NCI-H2171 treated with DMSO at 0.1 percent for 48 hours (cell line): Measurements from ENCODE around the gene AP3S2.
"Not testable (repeated sequence)": the region's sequence is repeated elsewhere in the genome, so short reads cannot be mapped to it uniquely, and the experiment has no call there.

Experiments used
- DNase-seq: peaks from one replicate; lab custom pipeline; 2025; lab: John Stamatoyannopoulos, UW

AP3S2 gene

GRCh38 chr15:89799918-89800498 is 93.8 kb downstream of the AP3S2 start:
- DNase-seq: no peak

DNA sequence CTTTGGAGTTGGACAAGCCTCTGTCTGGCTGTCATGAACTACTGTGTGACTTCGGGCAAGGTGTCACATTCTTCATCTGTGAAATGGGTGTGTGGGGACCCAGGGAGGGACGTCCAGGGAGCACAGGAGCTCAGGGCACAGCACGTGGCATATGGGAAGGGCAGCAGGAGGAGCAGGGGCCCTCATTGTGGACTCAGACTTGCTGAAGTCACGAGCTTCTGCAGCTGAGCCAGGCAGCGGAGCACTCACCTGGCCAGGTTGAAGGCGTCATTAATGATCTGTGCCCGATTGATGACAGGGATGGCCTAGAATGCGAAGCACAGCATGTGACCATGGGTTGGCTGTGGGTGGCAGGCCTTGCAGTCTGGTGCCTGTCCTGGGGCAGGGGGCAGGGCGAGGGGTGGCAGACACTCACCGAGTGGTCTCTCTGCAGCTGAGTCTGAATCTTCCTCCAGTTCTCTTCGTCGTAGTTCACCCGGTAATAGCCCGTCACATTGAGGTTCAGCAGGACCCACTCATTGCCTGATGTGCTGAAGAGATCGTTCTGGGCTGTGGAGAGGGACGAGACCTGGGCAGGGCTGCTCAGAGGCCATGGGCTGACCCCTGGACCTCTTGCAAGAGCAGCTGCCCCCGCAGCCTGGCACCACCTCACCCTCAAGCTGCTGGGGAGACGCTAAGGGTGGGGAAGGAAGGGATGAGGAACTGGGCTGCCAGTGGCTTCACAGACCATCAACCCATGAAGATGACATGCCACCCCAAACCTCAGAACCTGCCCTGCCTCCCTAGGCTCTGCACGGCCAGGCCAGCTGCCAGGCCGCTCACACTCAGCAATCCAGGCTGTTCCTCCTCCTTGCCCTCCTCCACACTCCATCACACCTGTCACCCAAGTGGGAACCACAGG is 94.5 kb downstream of the AP3S2 start:
- no peak for DNase-seq

DNA sequence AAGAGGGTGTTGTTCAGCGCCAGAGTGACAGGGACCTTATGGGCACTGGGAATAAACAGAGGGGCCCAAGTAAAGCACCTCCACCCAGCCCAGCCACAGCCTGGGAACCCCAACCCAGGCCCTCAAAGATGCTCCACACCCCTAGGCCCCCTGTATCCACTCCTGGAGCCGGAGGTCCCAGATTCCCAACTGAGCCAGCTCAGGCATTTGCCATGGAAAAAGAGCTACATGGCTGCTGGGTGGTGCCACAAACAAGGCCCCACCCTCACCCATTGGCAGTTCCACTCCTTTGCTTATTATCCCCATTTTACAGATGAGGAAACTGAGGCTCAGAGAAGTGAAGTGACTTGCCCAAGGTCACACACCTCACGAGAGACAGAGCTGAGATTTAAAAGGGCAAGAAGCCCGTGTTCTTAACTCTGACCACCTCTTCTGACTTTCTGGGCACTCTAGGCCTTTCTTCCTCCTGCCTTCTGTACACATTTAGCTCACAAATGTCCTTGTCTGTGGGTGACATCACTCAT is 96.1 kb downstream of the AP3S2 start:
- DNase-seq: no peak

GRCh38 chr15:89795996-89796395 is 97.8 kb downstream of the AP3S2 start:
- DNase-seq: no peak

DNA sequence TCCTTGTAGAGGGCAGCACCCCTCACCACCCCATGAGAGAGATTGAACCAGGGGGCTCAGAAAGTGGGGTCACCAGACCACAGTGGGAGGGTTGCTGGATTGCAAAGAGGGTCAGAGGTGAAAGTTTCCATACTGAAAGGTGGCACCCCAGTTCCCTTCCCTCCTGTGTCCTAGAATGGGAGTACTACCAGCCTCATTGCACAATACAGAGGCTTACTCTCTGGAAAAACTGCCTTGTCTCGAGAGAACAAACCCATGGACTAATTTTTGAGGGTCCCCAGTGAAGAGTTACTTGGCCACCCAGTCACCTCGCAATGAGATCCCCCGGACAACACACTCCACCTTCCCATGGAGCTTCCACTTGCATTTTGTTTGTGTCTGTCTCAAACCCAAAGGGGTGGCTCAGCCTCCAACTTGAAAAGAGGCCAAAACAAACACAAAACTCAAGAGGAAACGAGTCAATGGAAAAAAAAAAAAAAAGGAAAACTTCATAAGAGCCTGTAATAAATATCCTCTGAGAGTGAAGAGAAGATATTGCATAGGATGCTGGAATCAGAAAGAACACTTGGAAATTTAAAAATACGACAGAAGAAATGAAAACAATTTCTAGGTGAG is 99.1 kb downstream of the AP3S2 start:
- no peak for DNase-seq

- DNase-seq: no peak
Measured at GRCh38 chr15:89792106-89792805, 101.5 kb downstream of the AP3S2 start.

DNA sequence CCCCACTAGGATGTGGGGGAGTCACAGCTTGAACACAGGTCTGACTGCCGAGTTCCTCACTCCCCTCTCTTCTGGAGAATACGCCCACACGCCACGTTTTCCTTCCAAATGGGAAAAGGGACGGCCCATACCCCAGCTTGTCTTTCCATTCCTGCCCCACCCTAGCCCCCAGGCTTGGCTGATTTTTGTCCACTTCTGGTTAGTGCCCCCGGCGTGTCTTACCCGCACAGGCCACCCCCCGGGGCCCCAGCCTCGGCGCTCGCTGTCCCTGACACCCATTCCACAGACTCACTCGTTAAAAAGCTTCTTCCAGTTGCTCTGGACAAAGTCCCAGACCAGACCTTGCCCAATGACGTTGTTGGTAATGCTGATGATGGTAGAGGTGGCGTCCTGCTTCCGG is 103.1 kb downstream of the AP3S2 start:
- no peak for DNase-seq

- no peak for DNase-seq
Measured at GRCh38 chr15:89790206-89790605, 103.6 kb downstream of the AP3S2 start.

DNA sequence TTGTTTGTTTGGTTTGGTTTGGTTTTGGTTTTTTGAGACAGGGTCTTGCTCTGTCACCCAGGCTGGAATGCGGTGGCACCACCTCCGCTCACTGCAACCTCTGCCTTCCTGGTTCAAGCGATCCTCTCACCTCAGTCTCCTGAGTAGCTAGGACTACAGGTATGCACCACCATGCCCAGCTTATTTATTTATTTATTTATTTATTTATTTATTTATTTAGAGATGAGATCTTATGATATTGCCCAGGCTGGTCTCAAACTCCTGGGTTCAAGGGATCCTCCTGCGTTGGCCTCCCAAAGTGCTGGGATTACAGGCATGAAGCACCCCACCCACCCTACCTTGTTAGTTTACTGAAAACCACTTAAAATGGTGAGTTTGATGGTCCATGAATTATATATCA is 105.2 kb downstream of the AP3S2 start:
- DNase-seq: not testable (repeated sequence)

GRCh38 chr15:89787944-89788343 is 105.8 kb downstream of the AP3S2 start:
- no peak for DNase-seq

GRCh38 chr15:89785774-89786140 is 108.0 kb downstream of the AP3S2 start:
- DNase-seq: no peak

- DNase-seq: no peak
Measured at GRCh38 chr15:89785064-89785773, 108.6 kb downstream of the AP3S2 start.

DNA sequence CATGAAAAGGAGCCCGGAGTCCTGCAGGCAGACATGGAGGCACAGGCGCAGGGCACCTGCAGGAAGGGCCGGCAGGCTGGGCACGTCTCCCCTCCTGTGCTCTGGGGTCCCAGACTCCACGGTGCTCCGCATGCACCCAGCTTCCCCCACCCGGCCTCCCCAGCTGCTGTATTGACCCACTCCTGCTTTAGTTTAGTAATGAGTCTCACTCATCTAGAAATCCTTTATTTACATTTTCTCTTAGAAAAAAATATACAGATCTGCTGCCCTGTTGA is 109.2 kb downstream of the AP3S2 start:
- no peak for DNase-seq

DNA sequence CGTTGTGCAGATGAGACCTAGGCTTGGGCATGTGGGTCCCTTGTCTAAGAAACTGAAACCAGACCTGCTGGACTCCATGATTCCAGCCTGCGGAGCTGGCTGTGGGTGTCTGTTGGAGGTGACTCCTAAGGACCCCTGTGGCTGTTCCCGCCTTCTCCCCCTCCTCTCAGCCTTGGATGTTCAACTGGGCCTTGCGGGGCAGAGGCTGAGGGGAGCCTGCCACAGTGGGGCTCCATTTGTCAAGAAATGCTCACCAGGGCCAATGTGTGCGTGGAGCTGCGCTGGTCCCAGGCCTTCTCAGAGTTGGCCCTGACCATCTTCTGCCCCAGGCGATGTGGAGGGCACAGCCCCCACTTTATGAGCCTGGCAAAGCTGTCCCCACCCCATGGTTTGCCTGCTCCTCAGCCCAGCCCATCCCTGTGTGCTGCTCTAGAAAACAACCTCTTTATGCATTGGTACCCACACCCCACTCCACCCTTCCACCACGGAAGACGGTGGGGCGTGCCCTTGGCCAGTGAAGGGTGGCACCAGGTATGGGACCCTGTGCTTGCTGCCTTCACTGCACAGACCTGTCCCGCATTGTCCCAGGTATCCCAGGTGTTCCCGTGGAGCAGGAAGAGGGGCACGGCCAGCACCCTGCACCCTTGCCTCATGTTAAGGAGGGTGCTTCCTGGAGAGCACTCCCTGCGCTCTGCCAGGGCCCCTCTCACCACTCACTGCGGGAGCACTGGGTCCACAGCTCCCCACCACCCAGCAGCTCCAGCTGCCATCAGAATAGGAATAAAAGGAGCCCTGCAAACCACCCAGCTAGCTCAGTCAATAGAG is 109.7 kb downstream of the AP3S2 start:
- no peak for DNase-seq

DNA sequence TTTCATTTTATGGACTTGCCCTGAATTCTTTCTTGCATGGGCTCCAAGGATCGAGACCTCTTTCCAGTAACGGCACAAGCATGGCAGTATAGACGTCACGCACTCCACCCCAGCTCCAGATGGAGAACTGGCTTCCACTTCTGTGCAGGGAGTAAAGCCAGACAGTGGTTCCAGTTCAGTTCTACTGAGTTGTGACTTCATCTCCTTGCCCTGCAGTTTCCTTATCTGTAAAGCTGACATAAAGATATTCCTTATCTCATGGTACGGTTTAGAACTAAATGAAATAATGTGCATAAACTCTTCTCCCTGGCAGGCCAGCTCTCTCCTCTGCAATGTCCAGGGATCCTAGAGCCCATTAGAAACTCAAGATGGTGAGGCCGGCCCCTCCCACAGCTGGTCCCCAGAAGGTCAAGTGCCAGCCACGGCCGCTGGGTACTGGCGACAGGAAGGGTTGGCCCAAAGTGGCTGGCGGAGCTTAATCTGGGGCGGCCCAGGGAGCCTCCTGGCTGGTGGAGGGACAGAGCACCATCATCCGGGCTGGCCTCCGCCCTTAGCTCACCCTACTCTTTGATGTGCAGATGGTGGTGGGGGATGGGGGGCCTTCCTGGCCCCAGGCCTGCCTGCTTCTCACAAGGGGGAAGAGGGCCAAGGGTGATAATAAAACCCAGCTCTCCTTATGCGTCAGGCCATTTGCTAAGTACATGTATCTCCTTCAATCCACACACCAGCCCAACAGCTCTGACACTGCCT is 110.5 kb downstream of the AP3S2 start:
- no peak for DNase-seq

DNA sequence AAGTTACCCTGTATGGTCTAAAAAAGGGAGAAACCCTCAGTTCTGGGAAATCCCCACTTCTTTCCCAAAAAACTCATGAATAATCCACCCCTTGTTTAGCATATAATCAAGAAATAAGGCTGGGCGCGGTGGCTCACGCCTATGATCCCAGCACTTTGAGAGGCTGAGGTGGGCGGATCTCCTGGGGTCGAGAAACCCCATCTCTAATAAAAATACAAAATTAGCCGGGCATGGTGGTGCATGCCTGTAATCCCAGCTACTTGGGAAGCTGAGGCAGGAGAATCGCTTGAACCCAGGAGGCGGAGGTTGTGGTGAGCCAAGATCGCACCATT is 111.2 kb downstream of the AP3S2 start:
- DNase-seq: not testable (repeated sequence)

DNA sequence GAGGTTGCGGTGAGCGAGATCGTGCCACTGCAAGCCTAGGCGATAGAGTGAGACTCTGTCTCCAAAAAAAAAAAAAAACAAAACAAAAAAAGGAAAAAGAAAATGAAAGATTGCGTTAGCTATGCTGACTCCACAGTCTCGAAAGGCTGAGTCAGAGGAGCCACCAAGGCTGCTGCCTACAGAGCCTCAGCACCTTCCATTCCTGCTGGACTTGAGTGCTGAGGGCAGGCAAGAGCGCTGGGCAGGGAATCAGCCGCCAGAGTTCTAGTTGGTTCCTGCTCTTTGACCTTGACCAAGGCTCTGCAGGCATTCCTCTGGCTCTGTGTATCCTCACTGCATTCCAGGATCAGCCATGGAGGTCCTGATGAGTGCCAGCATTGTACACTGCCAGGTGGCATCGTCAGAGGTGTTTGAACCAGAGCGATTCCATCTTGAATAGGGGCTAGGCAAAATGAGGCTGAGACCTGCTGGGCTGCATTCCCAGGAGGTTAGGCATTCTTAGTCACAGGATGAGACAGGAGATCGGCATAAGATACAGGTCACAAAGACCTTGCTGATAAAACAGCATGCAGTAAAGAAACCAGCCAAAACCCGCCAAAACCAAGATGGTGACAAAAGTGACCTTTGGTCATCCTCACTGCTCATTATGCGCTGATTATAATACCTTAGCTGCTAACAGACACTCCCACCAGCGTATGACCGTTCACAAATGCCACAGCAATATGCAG is 111.7 kb downstream of the AP3S2 start:
- no peak for DNase-seq

GRCh38 chr15:89781055-89781454 is 112.7 kb downstream of the AP3S2 start:
- DNase-seq: no peak

DNA sequence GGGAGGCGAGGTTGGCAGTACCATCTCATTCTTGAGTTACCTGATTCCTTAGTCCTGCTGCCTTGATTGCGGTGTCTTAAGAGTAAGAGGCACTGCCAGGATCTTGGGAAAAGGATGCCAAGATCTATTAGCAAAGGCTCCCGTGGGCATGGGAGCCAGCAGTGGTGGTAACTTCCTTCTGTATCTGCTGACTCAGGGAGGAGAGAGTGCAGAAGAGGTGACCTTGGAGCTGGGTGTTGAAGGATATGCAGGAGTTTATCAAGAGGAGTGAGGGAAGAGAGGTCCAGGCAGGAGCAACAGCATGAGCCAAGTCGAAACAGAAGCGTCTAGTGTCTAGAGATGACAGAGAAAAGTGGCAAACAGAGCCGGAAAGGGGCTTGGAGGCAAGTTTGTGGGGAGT is 113.2 kb downstream of the AP3S2 start:
- no peak for DNase-seq
